NK-92 treated with Interleukin-12 subunit alpha and Interleukin-12 subunit beta, amount 100 ng/mL, for 24 hours (cell line): ENCODE measurements around the gene ARFIP1.

Source experiments
- DNase-seq: peaks from one replicate; lab custom pipeline; 2025; lab: John Stamatoyannopoulos, UW

The ARFIP1 gene

GRCh38 chr4:152961773-152962115, 182.0 kb downstream of the ARFIP1 start:
- no peak for DNase-seq
